HCT116 (cell line): ENCODE results near the gene HTRA2. TPM values are rescaled to one million over a fixed set of nuclear protein-coding genes. Genes with fewer than 3 reads are reported as not detected.

Source experiments
- ATAC-seq: fragments of 200-7000 bp; cut with Tn5 transposase; 2 replicates; pipeline ENCODE4 v1.9.1; 2020; ENCODE audit warnings: mild to moderate bottlenecking, moderate library complexity
- BruUV-seq: library from RNA; stranded (reverse); fragments of 400-500 nt; replicated peaks from 2 replicates; lab custom pipeline; 2021; lab: Mats Ljungman, UMichigan
- CTCF ChIA-PET: fragments of 300-600 bp; sonication (Branson Sonifier 250); formaldehyde crosslinking; loops from one replicate; lab custom pipeline; 2021; ENCODE audit warnings: antibody characterized with exemption; lab: Charles Lee
- POLR2A ChIA-PET: fragments of 300-600, 350-600 bp; sonication (Branson Sonifier 250); formaldehyde crosslinking; loops from one replicate; lab custom pipeline; 2021; ENCODE audit warnings: antibody characterized with exemption; lab: Charles Lee
- RAD21 ChIA-PET, 2 experiments: fragments of 300-600 bp; sonication (Branson Sonifier 250); formaldehyde crosslinking; loops; one replicate each; lab custom pipeline; 2023; ENCODE audit warnings: low total read pairs in 2 of 2; ENCODE audit not compliant: uncharacterized antibody in 2 of 2, unreplicated experiment in 2 of 2, low non-redundant PET in 1 of 2; lab: Charles Lee
- DNase-seq: peaks from one replicate; pipeline ENCODE4 v3.0.0-alpha.2; 2010; ENCODE audit warnings: low read depth, low spot score
- H2AFZ ChIP-seq: fragments of 200-600 bp; shearing (Covaris generic), sonication (generic); 2 replicates; pipeline ENCODE4 v1.6.1; 2017; ENCODE audit warnings: low read depth, mixed run types, mixed read lengths, antibody characterized with exemption, low read length; ENCODE audit not compliant: poor library complexity, severe bottlenecking
- H3K27ac ChIP-seq: 2 replicates; pipeline ENCODE4 v1.5.1; 2012; ENCODE audit warnings: low read depth, low read length
- H3K27me3 ChIP-seq: fragments of 200-600 bp; sonication (generic); 2 replicates; pipeline ENCODE4 v1.6.1; 2016; ENCODE audit warnings: mixed run types, low read length, mixed read lengths; ENCODE audit not compliant: insufficient read depth
- H3K36me3 ChIP-seq, 2 experiments: fragments of 200-500 bp in 1 of 2; fragments of 200-600 bp in 1 of 2; sonication (Bioruptor generic) in 1 of 2; sonication (generic) in 1 of 2; 2 replicates each; pipeline versions ENCODE4 v1.5.1 to v1.6.1; 2014 to 2016; ENCODE audit warnings: low read length in 2 of 2, inconsistent platforms in 1 of 2, mixed read lengths in 1 of 2, mixed run types in 1 of 2; ENCODE audit not compliant: insufficient read depth in 2 of 2, control insufficient read depth in 1 of 2
- H3K4me1 ChIP-seq, 2 experiments: fragments of 200-600 bp in 1 of 2; sonication (generic) in 1 of 2; 2 replicates each; pipeline versions ENCODE4 v1.5.1 to v1.6.1; 2012 to 2017; ENCODE audit warnings: low read length in 2 of 2, inconsistent platforms in 1 of 2, mild to moderate bottlenecking in 1 of 2, mixed read lengths in 1 of 2, mixed run types in 1 of 2, moderate library complexity in 1 of 2; ENCODE audit not compliant: insufficient read depth in 2 of 2, control insufficient read depth in 1 of 2
- H3K4me2 ChIP-seq: fragments of 200-600 bp; sonication (generic); 2 replicates; pipeline ENCODE4 v1.6.1; 2017; ENCODE audit warnings: mixed run types, low read length, mixed read lengths
- H3K4me3 ChIP-seq, 2 experiments: fragments of 200-600 bp in 1 of 2; sonication (generic) in 1 of 2; replicated peaks in 1 of 2; 2 replicates each; pipeline ENCODE4 v1.5.1; 2011 to 2016; ENCODE audit warnings: low read length in 2 of 2, control low read depth in 1 of 2, low read depth in 1 of 2, mild to moderate bottlenecking in 1 of 2, mixed read lengths in 1 of 2, mixed run types in 1 of 2
- H3K79me2 ChIP-seq: fragments of 200-600 bp; sonication (generic); 2 replicates; pipeline ENCODE4 v1.6.1; 2017; ENCODE audit warnings: mild to moderate bottlenecking, mixed run types, low read length, moderate library complexity, mixed read lengths; ENCODE audit not compliant: insufficient read depth
- H3K9ac ChIP-seq: fragments of 200-600 bp; sonication (generic); 2 replicates; pipeline ENCODE4 v1.6.1; 2016; ENCODE audit warnings: low read length, mixed read lengths
- H3K9me2 ChIP-seq: fragments of 200-600 bp; sonication (generic), shearing (Covaris generic); 2 replicates; pipeline ENCODE4 v1.6.1; 2017; ENCODE audit warnings: mixed run types, mild to moderate bottlenecking, moderate library complexity; ENCODE audit not compliant: insufficient read depth
- H3K9me3 ChIP-seq, 2 experiments: fragments of 200-500 bp in 1 of 2; fragments of 200-600 bp in 1 of 2; sonication (Bioruptor generic) in 1 of 2; sonication (generic) in 1 of 2; 2 replicates each; pipeline ENCODE4 v1.6.1; 2014 to 2017; ENCODE audit warnings: low read length in 2 of 2, mixed read lengths in 2 of 2, inconsistent platforms in 1 of 2, low read depth in 1 of 2, mild to moderate bottlenecking in 1 of 2, mixed run types in 1 of 2, moderate library complexity in 1 of 2; ENCODE audit not compliant: control insufficient read depth in 1 of 2, insufficient read depth in 1 of 2
- H4K20me1 ChIP-seq: fragments of 200-600 bp; sonication (generic), shearing (Covaris generic); 2 replicates; pipeline ENCODE4 v1.6.1; 2017; ENCODE audit warnings: mixed run types, mild to moderate bottlenecking, moderate library complexity; ENCODE audit not compliant: insufficient read depth
- ATF3 ChIP-seq: IDR thresholded peaks from 2 replicates; pipeline ENCODE4 v1.6.1; 2012
- CBX3 ChIP-seq: IDR thresholded peaks from 2 replicates; pipeline ENCODE4 v1.6.1; 2012; ENCODE audit warnings: low read depth
- CEBPB ChIP-seq: IDR thresholded peaks from 2 replicates; pipeline ENCODE4 v1.6.1; 2012; ENCODE audit warnings: low read depth
- EGR1 ChIP-seq: IDR thresholded peaks from 2 replicates; pipeline ENCODE4 v1.6.1; 2012; ENCODE audit warnings: low read depth
- ELF1 ChIP-seq: IDR thresholded peaks from 2 replicates; pipeline ENCODE4 v1.6.1; 2012; ENCODE audit warnings: low read depth, borderline replicate concordance
- EZH2 ChIP-seq: fragments of 200-600 bp; sonication (generic); IDR thresholded peaks from 2 replicates; pipeline ENCODE4 v1.6.1; 2017; ENCODE audit warnings: antibody characterized with exemption, mixed run types
- FOSL1 ChIP-seq: IDR thresholded peaks from 2 replicates; pipeline ENCODE4 v1.6.1; 2012; ENCODE audit warnings: low read depth
- JUND ChIP-seq: IDR thresholded peaks from 2 replicates; pipeline ENCODE4 v1.6.1; 2012
- POLR2A ChIP-seq: IDR thresholded peaks from 2 replicates; pipeline ENCODE4 v1.7.0; 2011; ENCODE audit warnings: borderline replicate concordance; ENCODE audit not compliant: insufficient read depth, insufficient read length; ENCODE audit errors: extremely low read depth
- POLR2AphosphoS5 ChIP-seq: IDR thresholded peaks from 2 replicates; pipeline ENCODE4 v1.6.1; 2011; ENCODE audit warnings: mild to moderate bottlenecking, low read depth, low read length, moderate library complexity
- REST ChIP-seq: IDR thresholded peaks from 2 replicates; pipeline ENCODE4 v1.6.1; 2012; ENCODE audit warnings: low read depth
- SP1 ChIP-seq: IDR thresholded peaks from 2 replicates; pipeline ENCODE4 v1.6.1; 2012; ENCODE audit warnings: low read depth
- TCF7L2 ChIP-seq: IDR thresholded peaks from 2 replicates; pipeline ENCODE4 v1.7.0; 2011; ENCODE audit warnings: borderline replicate concordance, inconsistent platforms; ENCODE audit not compliant: insufficient read depth, insufficient read length; ENCODE audit errors: extremely low read depth
- YY1 ChIP-seq: IDR thresholded peaks from 2 replicates; pipeline ENCODE4 v1.6.1; 2011; ENCODE audit warnings: low read length, low read depth, moderate library complexity, mild to moderate bottlenecking; ENCODE audit not compliant: insufficient replicate concordance; ENCODE audit errors: extremely low read depth
- ZNF274 ChIP-seq: fragments of 200-500 bp; sonication (Bioruptor generic); IDR thresholded peaks from 2 replicates; pipeline ENCODE4 v1.6.1; 2014; ENCODE audit warnings: mild to moderate bottlenecking, low read depth, low read length, inconsistent platforms
- intact Hi-C: fragments of 100-400 bp; cut with micrococcal nuclease; formaldehyde crosslinking; loops from 2 replicates; pipeline ENCODE4 v1.10.0; 2022
- total RNA-seq: library from RNA; stranded (reverse); gene quantifications from one replicate; pipeline ENCODE4 v1.2.1, GENCODE V29; 2021; ENCODE audit not compliant: unreplicated experiment
- TF ChIP-seq, protein P1 (sequence below): IDR thresholded peaks from 2 replicates; pipeline ENCODE4 v1.6.1; 2012
- TF ChIP-seq, protein P2 (sequence below), 3 experiments: fragments of 200-600 bp in 1 of 3; sonication (generic) in 1 of 3; IDR thresholded peaks in 2 of 3; conservative IDR thresholded peaks in 1 of 3; 2 replicates each; pipeline ENCODE4 v1.5.1; 2012 to 2017; ENCODE audit warnings: low read depth in 2 of 3, low read length in 2 of 3, antibody characterized with exemption in 1 of 3, borderline replicate concordance in 1 of 3, control low read depth in 1 of 3, mild to moderate bottlenecking in 1 of 3, mixed read lengths in 1 of 3, mixed run types in 1 of 3, moderate library complexity in 1 of 3; ENCODE audit not compliant: insufficient read depth in 1 of 3

The HTRA2 gene
- total RNA-seq, 1 experiment from 2014 or later = 36.2 TPM

DNA sequence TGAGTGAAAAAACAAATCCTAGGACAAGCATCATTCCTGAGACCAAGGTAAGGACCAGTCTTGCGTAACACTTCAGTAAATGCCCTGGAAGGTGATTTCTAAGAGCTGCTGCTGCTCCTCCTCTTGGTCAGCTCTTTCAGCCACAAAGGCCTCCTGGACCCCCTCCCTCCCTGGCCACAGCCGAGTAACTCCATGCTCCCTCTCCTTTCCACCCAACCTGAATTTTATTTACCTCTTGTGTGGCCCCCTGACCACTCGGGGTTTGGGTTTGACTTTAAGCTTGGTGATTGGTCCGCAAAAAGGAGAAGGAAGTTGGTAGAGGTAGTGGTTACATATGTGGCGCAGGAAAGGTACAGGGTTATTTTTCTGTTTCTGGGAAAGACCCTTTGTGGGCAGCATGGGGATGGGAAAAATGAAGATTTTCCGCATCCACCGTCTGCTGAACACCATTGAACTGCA, 9.2 kb downstream of the HTRA2 start:
- Histone ChIP-seq H3K79me2 (no peaks in the 10 kb centered on the region), H3K4me3 (no peak overlapping the region), H2AFZ (no peak overlapping the region), H3K4me2 (no peak overlapping the region), H3K27me3 (no peaks in the 10 kb centered on the region), H3K27ac (no peak overlapping the region), H3K9ac (no peak overlapping the region), H3K9me2 (no peaks in the 10 kb centered on the region), H3K36me3 (no peaks in the 10 kb centered on the region), H3K9me3 (no peaks in the 10 kb centered on the region), H3K4me1 (no peaks in the 10 kb centered on the region; a peak in 1 of 4 replicates), H4K20me1 (no peaks in the 10 kb centered on the region)
- ChIA-PET POLR2A (no interaction called here), CTCF (no interaction called here), RAD21 (no interaction called here)
- no peak for DNase-seq
- TF ChIP-seq POLR2AphosphoS5 = no peak
- no peak for TF ChIP-seq CBX3
- TF ChIP-seq, protein P1, sequence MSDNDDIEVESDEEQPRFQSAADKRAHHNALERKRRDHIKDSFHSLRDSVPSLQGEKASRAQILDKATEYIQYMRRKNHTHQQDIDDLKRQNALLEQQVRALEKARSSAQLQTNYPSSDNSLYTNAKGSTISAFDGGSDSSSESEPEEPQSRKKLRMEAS = no peak
- TF ChIP-seq JUND = no peak
- no peak for TF ChIP-seq EGR1
- TF ChIP-seq POLR2A = no peak
- TF ChIP-seq TCF7L2 = no peak
- TF ChIP-seq CEBPB = no peak
- TF ChIP-seq SP1 = no peak
- TF ChIP-seq ELF1 = no peak
- TF ChIP-seq YY1 = no peak
- no peak for TF ChIP-seq FOSL1
- no peak for TF ChIP-seq ATF3
- no peak for TF ChIP-seq ZNF274
- TF ChIP-seq EZH2 = no peak
- no peak for TF ChIP-seq REST
- TF ChIP-seq, protein P2, sequence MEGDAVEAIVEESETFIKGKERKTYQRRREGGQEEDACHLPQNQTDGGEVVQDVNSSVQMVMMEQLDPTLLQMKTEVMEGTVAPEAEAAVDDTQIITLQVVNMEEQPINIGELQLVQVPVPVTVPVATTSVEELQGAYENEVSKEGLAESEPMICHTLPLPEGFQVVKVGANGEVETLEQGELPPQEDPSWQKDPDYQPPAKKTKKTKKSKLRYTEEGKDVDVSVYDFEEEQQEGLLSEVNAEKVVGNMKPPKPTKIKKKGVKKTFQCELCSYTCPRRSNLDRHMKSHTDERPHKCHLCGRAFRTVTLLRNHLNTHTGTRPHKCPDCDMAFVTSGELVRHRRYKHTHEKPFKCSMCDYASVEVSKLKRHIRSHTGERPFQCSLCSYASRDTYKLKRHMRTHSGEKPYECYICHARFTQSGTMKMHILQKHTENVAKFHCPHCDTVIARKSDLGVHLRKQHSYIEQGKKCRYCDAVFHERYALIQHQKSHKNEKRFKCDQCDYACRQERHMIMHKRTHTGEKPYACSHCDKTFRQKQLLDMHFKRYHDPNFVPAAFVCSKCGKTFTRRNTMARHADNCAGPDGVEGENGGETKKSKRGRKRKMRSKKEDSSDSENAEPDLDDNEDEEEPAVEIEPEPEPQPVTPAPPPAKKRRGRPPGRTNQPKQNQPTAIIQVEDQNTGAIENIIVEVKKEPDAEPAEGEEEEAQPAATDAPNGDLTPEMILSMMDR (IDR thresholded peaks at IDR 0.05 in 2 of 3, conservative IDR thresholded peaks at IDR 0.05 in 1 of 3; ENCODE audit: borderline replicate concordance in 1 of 3, insufficient read depth in 1 of 3, low read depth in 2 of 3, low read length in 2 of 3) = no peak
- ATAC-seq = no peak
- BruUV-seq = no TSS peak
- intact Hi-C loops = no loop called here
